Measurements from ENCODE around the gene PTP4A2. TPM values are rescaled to one million over a fixed set of nuclear protein-coding genes. Genes with fewer than 3 reads are reported as not detected.

PTP4A2 gene
- total RNA-seq, 4 donors from 2014 or later, result 40.9 to 92.8 (median 67.3) TPM

DNA sequence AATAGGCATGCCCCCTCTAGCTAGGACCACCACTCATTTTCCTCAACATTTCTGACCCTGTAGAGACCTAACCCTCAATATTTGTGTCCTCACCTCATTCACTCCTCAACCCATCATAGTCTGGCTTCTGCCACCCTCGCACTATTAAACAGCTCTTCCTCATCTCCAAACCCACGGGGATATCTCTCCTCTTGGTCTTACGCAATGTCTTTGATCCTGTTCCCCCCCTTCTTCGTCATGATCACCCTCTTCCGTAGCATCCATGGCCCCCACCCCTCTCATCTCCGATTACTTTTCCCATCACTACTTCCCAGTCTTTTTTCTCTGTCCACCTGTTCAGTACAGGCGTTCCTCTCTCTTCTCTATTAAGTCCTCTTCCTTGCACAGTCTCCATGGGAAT, 70.6 kb downstream of the PTP4A2 start:
- intact Hi-C loops (cut with DNase I; ENCODE audit: low total_unique reads), result no loop called here
- TF ChIP-seq, protein P1, sequence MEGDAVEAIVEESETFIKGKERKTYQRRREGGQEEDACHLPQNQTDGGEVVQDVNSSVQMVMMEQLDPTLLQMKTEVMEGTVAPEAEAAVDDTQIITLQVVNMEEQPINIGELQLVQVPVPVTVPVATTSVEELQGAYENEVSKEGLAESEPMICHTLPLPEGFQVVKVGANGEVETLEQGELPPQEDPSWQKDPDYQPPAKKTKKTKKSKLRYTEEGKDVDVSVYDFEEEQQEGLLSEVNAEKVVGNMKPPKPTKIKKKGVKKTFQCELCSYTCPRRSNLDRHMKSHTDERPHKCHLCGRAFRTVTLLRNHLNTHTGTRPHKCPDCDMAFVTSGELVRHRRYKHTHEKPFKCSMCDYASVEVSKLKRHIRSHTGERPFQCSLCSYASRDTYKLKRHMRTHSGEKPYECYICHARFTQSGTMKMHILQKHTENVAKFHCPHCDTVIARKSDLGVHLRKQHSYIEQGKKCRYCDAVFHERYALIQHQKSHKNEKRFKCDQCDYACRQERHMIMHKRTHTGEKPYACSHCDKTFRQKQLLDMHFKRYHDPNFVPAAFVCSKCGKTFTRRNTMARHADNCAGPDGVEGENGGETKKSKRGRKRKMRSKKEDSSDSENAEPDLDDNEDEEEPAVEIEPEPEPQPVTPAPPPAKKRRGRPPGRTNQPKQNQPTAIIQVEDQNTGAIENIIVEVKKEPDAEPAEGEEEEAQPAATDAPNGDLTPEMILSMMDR (IDR thresholded peaks at IDR 0.05), result no peak
- no peak for TF ChIP-seq POLR2A (IDR thresholded peaks at IDR 0.05)
- WGBS, 2 donors, result 80 to 83% methylated on average over 7 of the region's 7 CpGs
- H3K4me3 ChIP-seq (ENCODE audit: low read depth, poor library complexity, severe bottlenecking), result no peak overlapping the region
- DNase-seq (ENCODE audit: low spot score in 2 of 2), result no peak

DNA sequence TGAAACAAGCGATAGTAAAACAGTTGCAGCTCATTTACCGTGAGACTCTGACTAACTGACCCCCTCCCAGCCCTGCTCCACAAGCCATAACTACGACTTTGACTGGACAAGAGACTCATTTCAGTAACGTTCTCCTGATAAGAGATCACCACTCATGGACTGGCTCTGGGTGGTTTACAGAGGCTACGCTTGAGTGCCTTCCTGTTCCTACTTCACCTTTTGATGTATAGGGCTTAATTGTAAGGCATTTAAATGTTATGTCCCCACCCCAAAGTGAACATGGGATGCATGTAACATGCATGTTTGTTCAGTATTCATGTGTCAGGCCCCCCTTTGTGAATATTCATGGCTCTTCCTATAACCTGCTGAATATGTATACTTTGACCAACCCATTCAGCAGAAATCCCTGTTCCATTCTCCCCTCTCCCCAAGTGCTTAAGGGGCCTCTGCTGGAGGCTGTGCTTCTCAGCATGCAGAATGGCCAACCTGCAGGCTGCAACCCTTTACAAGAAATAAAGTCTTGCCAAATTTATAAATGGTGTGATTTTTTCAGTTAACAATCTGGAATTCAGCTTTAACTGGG, 71.6 kb downstream of the PTP4A2 start:
- no peak for TF ChIP-seq POLR2A (IDR thresholded peaks at IDR 0.05)
- TF ChIP-seq, protein P1 (IDR thresholded peaks at IDR 0.05), result no peak
- H3K4me3 ChIP-seq (ENCODE audit: low read depth, poor library complexity, severe bottlenecking), result no peak overlapping the region
- intact Hi-C loops (cut with DNase I; ENCODE audit: low total_unique reads), result no loop called here
- no peak for DNase-seq (ENCODE audit: low spot score in 2 of 2)
- WGBS, 2 donors, result 63 to 71% methylated on average over 5 of the region's 5 CpGs

- H3K4me3 ChIP-seq (ENCODE audit: low read depth, poor library complexity, severe bottlenecking), result no peak overlapping the region
- 86 to 87% methylated on average over 11 of the region's 11 CpGs for WGBS, 2 donors
- TF ChIP-seq, protein P1 (IDR thresholded peaks at IDR 0.05), result no peak
- no peak for DNase-seq (ENCODE audit: low spot score in 2 of 2)
- intact Hi-C loops (cut with DNase I; ENCODE audit: low total_unique reads), result no loop called here
Measured at GRCh38 chr1:31865728-31866449, 72.3 kb downstream of the PTP4A2 start.

DNA sequence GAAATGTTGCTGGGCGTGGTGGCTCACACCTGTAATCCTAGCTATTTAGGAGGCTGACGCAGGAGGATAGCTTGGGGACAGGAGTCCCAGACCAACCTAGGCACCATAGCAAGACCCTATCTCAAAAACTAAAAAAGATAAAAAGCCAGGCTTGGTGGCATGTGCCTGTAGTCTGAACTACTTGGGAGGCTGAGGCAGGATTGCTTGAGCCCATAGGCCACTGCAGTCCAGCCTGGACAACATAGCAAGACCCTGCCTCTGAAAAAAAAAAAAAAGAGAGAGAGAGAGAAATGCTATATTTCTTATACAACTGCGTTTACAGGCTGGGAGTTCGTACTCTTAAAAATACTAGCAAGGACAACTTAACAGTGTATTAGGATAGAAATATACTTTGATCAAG, 76.1 kb downstream of the PTP4A2 start:
- 94 to 96% methylated on average over 4 of the region's 4 CpGs for WGBS, 2 donors
- TF ChIP-seq, protein P1 (IDR thresholded peaks at IDR 0.05), result no peak
- no peak for TF ChIP-seq POLR2A (IDR thresholded peaks at IDR 0.05)
- peak in 1 of 2 donors; percentile 3 for DNase-seq (ENCODE audit: low spot score in 2 of 2)
- intact Hi-C loops (cut with DNase I; ENCODE audit: low total_unique reads), result no loop called here
- no peak overlapping the region for H3K4me3 ChIP-seq (ENCODE audit: low read depth, poor library complexity, severe bottlenecking)

DNA sequence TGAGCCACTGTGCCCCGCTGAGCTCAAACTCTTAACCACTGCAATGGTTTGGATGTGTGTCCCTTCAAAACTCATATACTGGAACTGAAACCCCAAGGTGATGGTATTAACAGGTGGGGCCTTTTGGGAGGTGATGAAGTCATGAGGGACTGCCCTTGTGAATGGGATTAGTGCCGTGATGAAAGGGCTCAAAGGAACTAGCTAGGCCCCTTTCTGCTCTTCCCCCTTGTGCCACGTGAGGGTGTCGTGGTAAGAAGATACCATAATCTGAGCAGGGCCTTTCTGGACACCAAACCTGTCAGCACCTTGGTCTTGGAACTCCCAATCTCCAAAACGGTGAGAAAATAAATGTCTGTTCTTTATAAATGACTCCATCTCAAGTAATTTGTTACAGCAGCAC, 76.8 kb downstream of the PTP4A2 start:
- 89 to 90% methylated on average over 5 of the region's 5 CpGs for WGBS, 2 donors
- H3K4me3 ChIP-seq (ENCODE audit: low read depth, poor library complexity, severe bottlenecking), result no peak overlapping the region
- intact Hi-C loops (cut with DNase I; ENCODE audit: low total_unique reads), result no loop called here
- TF ChIP-seq POLR2A (IDR thresholded peaks at IDR 0.05), result no peak
- TF ChIP-seq, protein P1 (IDR thresholded peaks at IDR 0.05), result no peak
- DNase-seq (ENCODE audit: low spot score in 2 of 2), result peak in 1 of 2 donors; percentile 49

Data from lower leg skin (tissue), 4 donors.